Neural cell (in vitro differentiated cells): ENCODE data around the gene NCKAP5L.

Experiments used
- EP300 ChIP-seq: fragments of 450-650 bp; conservative IDR thresholded peaks from 2 replicates; pipeline ENCODE4 v1.6.1; 2014; ENCODE audit warnings: antibody characterized with exemption, mild to moderate bottlenecking, moderate library complexity; ENCODE audit not compliant: poor library complexity, severe bottlenecking
- EZH2 ChIP-seq: fragments of 200-600, 300-800 bp; shearing (Covaris generic), sonication (generic); IDR thresholded peaks from 2 replicates; pipeline ENCODE4 v1.6.1; 2014; ENCODE audit warnings: antibody characterized with exemption, low read length, borderline replicate concordance, mild to moderate bottlenecking; ENCODE audit not compliant: insufficient read depth, poor library complexity, severe bottlenecking
- POLR2AphosphoS5 ChIP-seq: IDR thresholded peaks from 2 replicates; pipeline ENCODE4 v1.6.1; 2012
- RAD21 ChIP-seq: fragments of 450-650 bp; conservative IDR thresholded peaks from 2 replicates; pipeline ENCODE4 v1.6.1; 2014; ENCODE audit warnings: antibody characterized with exemption, mild to moderate bottlenecking, moderate library complexity
- TAF1 ChIP-seq: IDR thresholded peaks from 2 replicates; pipeline ENCODE4 v1.6.1; 2012; ENCODE audit warnings: low read depth
- TF ChIP-seq, protein P1 (sequence below): fragments of 450-650 bp; IDR thresholded peaks from 2 replicates; pipeline ENCODE4 v1.5.1; 2014; ENCODE audit warnings: antibody characterized with exemption, mild to moderate bottlenecking, moderate library complexity; ENCODE audit not compliant: poor library complexity, severe bottlenecking

DNA sequence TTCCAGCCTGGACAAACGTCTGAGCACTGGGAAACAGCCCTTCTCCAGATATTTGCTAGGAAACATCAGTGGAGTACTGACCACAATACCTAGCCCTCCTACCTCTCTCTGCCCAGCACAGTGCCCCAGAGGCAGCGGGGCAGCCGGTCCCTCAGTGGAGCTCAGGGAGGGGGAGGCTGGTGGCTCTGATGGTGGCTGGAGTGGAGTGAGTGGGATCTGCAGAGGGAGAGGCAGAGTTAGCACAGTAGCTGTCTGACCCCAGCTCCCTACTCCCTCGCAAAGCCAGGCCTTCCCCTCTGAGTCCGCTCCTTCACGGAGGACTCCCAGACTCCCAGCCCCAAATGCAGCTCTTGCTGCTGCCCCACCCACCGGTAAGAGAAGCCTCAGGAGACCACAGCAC, 30.0 kb downstream of the NCKAP5L start:
- no peak for TF ChIP-seq RAD21
- TF ChIP-seq, protein P1, sequence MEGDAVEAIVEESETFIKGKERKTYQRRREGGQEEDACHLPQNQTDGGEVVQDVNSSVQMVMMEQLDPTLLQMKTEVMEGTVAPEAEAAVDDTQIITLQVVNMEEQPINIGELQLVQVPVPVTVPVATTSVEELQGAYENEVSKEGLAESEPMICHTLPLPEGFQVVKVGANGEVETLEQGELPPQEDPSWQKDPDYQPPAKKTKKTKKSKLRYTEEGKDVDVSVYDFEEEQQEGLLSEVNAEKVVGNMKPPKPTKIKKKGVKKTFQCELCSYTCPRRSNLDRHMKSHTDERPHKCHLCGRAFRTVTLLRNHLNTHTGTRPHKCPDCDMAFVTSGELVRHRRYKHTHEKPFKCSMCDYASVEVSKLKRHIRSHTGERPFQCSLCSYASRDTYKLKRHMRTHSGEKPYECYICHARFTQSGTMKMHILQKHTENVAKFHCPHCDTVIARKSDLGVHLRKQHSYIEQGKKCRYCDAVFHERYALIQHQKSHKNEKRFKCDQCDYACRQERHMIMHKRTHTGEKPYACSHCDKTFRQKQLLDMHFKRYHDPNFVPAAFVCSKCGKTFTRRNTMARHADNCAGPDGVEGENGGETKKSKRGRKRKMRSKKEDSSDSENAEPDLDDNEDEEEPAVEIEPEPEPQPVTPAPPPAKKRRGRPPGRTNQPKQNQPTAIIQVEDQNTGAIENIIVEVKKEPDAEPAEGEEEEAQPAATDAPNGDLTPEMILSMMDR = no peak
- TF ChIP-seq POLR2AphosphoS5 = no peak
- TF ChIP-seq TAF1 = no peak
- no peak for TF ChIP-seq EZH2
- TF ChIP-seq EP300 = no peak
